Measurements from ENCODE around the gene LRIF1. TPM values are rescaled to one million over a fixed set of nuclear protein-coding genes. Genes with fewer than 3 reads are reported as not detected.

Gene LRIF1
- total RNA-seq, 1 experiment from 2014 or later: 8.5 TPM

- ChIA-PET POLR2A (interaction anchor here (0.5 to 0.7 kb wide), 2 partner anchors 180 to 797 kb away, joined by 3 read pairs; no protein-coding TSS in a partner anchor), CTCF (interaction anchor here (0.6 kb wide), 1 partner anchor 33 kb away, joined by 3 read pairs; no protein-coding TSS in a partner anchor)
- H3K27ac Mint-ChIP-seq (ENCODE audit: low read depth, unreplicated experiment): no peak overlapping the region
- H3K27me3 Mint-ChIP-seq (ENCODE audit: insufficient read depth, unreplicated experiment): no peaks in the 10 kb centered on the region
- DNase-seq (ENCODE audit: unreplicated experiment): no peak
- BruUV-seq (replicated peaks): no TSS peak
- peaks cover 1% of the 10 kb centered on the region for H3K9me3 Mint-ChIP-seq (ENCODE audit: unreplicated experiment)
- H3K36me3 Mint-ChIP-seq (ENCODE audit: insufficient read depth, unreplicated experiment): peaks cover 2% of the 10 kb centered on the region
- intact Hi-C loops (cut with micrococcal nuclease): no loop called here
- H3K4me1 Mint-ChIP-seq (ENCODE audit: insufficient read depth, unreplicated experiment): peaks cover under 1% of the 10 kb centered on the region
- no peak overlapping the region for H3K4me3 Mint-ChIP-seq (ENCODE audit: unreplicated experiment)
- TF ChIP-seq, protein P1, sequence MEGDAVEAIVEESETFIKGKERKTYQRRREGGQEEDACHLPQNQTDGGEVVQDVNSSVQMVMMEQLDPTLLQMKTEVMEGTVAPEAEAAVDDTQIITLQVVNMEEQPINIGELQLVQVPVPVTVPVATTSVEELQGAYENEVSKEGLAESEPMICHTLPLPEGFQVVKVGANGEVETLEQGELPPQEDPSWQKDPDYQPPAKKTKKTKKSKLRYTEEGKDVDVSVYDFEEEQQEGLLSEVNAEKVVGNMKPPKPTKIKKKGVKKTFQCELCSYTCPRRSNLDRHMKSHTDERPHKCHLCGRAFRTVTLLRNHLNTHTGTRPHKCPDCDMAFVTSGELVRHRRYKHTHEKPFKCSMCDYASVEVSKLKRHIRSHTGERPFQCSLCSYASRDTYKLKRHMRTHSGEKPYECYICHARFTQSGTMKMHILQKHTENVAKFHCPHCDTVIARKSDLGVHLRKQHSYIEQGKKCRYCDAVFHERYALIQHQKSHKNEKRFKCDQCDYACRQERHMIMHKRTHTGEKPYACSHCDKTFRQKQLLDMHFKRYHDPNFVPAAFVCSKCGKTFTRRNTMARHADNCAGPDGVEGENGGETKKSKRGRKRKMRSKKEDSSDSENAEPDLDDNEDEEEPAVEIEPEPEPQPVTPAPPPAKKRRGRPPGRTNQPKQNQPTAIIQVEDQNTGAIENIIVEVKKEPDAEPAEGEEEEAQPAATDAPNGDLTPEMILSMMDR (IDR thresholded peaks at IDR 0.05; ENCODE audit: unreplicated experiment): no peak
These were observed 5.9 kb downstream of the LRIF1 start for GRCh38 chr1:110957798-110958197.

DNA sequence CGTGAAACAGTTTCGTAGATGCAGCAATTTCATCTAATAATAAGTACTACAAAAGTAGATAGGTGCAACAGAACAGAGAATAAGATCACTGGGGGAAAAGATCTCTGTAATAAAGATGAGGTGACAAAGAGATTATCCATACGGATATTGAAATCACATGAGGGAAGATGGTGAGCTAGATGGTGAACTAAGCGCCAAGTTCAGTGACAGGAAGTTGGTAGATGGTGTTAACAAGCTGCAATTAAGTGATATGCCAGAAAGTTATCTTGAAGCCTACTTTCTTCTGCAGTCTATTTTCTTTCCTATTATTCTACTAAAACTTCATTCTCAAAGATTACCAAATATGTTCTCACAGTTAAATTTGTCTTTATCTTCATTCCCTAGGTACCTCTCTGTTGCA is 7.1 kb downstream of the LRIF1 start:
- H3K9me3 Mint-ChIP-seq (ENCODE audit: unreplicated experiment): no peaks in the 10 kb centered on the region
- BruUV-seq (replicated peaks): no TSS peak
- no peaks in the 10 kb centered on the region for H3K27me3 Mint-ChIP-seq (ENCODE audit: insufficient read depth, unreplicated experiment)
- DNase-seq (ENCODE audit: unreplicated experiment): no peak
- no peaks in the 10 kb centered on the region for H3K4me1 Mint-ChIP-seq (ENCODE audit: insufficient read depth, unreplicated experiment)
- CTCF ChIA-PET: no interaction called here
- POLR2A ChIA-PET: no interaction called here
- intact Hi-C loops (cut with micrococcal nuclease): no loop called here
- H3K27ac Mint-ChIP-seq (ENCODE audit: low read depth, unreplicated experiment): no peak overlapping the region
- TF ChIP-seq, protein P1 (IDR thresholded peaks at IDR 0.05; ENCODE audit: unreplicated experiment): no peak
- H3K36me3 Mint-ChIP-seq (ENCODE audit: insufficient read depth, unreplicated experiment): no peaks in the 10 kb centered on the region
- no peak overlapping the region for H3K4me3 Mint-ChIP-seq (ENCODE audit: unreplicated experiment)

DNA sequence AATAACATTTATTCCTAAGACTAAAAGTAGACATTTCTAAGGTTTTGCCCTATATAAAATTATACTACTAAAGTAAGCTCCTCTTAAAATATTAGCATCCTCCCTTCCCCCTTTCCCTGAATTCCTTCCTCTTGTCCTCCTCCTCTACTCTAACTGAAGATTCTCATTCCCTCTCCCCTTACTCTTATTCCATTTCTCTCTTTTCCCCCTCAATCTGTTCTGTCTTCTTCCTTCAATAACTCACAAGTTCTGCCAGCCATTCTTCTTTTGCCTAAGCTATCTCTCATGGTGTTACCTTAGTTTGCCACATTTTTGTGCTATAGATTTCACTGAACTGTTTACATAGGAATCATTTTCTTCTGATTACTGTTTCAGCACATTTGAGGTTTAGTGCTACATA is 10.7 kb downstream of the LRIF1 start:
- Mint-ChIP-seq H3K4me3 (ENCODE audit: unreplicated experiment) (no peak overlapping the region), H3K36me3 (ENCODE audit: insufficient read depth, unreplicated experiment) (no peaks in the 10 kb centered on the region), H3K9me3 (ENCODE audit: unreplicated experiment) (no peaks in the 10 kb centered on the region), H3K27ac (ENCODE audit: low read depth, unreplicated experiment) (no peak overlapping the region), H3K4me1 (ENCODE audit: insufficient read depth, unreplicated experiment) (no peaks in the 10 kb centered on the region), H3K27me3 (ENCODE audit: insufficient read depth, unreplicated experiment) (no peaks in the 10 kb centered on the region)
- POLR2A ChIA-PET: interaction anchor here (0.9 to 1.2 kb wide), 2 partner anchors 11 to 13 kb away, joined by 4 read pairs; partner anchors contain the start of gene LRIF1
- TF ChIP-seq, protein P1 (IDR thresholded peaks at IDR 0.05; ENCODE audit: unreplicated experiment): no peak
- no TSS peak for BruUV-seq (replicated peaks)
- intact Hi-C loops (cut with micrococcal nuclease): no loop called here
- no peak for DNase-seq (ENCODE audit: unreplicated experiment)
- CTCF ChIA-PET: interaction anchor here (1.1 kb wide), 1 partner anchor 77 kb away, joined by 3 read pairs; no protein-coding TSS in a partner anchor

GRCh38 chr1:110952031-110952430 is 11.7 kb downstream of the LRIF1 start:
- Mint-ChIP-seq H3K27ac (ENCODE audit: low read depth, unreplicated experiment) (no peak overlapping the region), H3K36me3 (ENCODE audit: insufficient read depth, unreplicated experiment) (no peaks in the 10 kb centered on the region), H3K4me1 (ENCODE audit: insufficient read depth, unreplicated experiment) (no peaks in the 10 kb centered on the region), H3K9me3 (ENCODE audit: unreplicated experiment) (no peaks in the 10 kb centered on the region), H3K4me3 (ENCODE audit: unreplicated experiment) (no peak overlapping the region), H3K27me3 (ENCODE audit: insufficient read depth, unreplicated experiment) (no peaks in the 10 kb centered on the region)
- intact Hi-C loops (cut with micrococcal nuclease): no loop called here
- no peak for DNase-seq (ENCODE audit: unreplicated experiment)
- no TSS peak for BruUV-seq (replicated peaks)
- POLR2A ChIA-PET: no interaction called here
- TF ChIP-seq, protein P1 (IDR thresholded peaks at IDR 0.05; ENCODE audit: unreplicated experiment): no peak
- CTCF ChIA-PET: no interaction called here
